HepG2 (cell line): ENCODE measurements around the gene ARHGAP29. TPM values are rescaled to one million over a fixed set of nuclear protein-coding genes. Genes with fewer than 3 reads are reported as not detected.

Experiments used
- CAMTA2 ChIP-seq: sonication (generic); formaldehyde crosslinking; IDR thresholded peaks from 2 replicates; pipeline ENCODE4 v1.4.0; 2020; ENCODE audit warnings: mild to moderate bottlenecking, missing genetic modification reagents, borderline replicate concordance
- IRF1 ChIP-seq: sonication (generic); formaldehyde crosslinking; IDR thresholded peaks from 2 replicates; pipeline ENCODE4 v1.4.0; 2020; ENCODE audit warnings: low read depth, mild to moderate bottlenecking, missing genetic modification reagents
- KAT7 ChIP-seq: IDR thresholded peaks from 2 replicates; pipeline ENCODE4 v1.6.1; 2018; ENCODE audit warnings: borderline replicate concordance, missing compliant biosample characterization
- MLLT10 ChIP-seq: sonication (generic); formaldehyde crosslinking; IDR thresholded peaks from 2 replicates; pipeline ENCODE4 v1.4.0; 2020; ENCODE audit warnings: missing genetic modification reagents
- NFE2 ChIP-seq: sonication (generic); formaldehyde crosslinking; IDR thresholded peaks from 2 replicates; pipeline ENCODE4 v1.4.0; 2020; ENCODE audit warnings: missing genetic modification reagents
- PCBP2 ChIP-seq: fragments of 200-400 bp; formaldehyde crosslinking; optimal IDR thresholded peaks from 2 replicates; pipeline ENCODE3; 2018; ENCODE audit warnings: low read length, low read depth; ENCODE audit not compliant: poor library complexity, severe bottlenecking
- RFX3 ChIP-seq: IDR thresholded peaks from 2 replicates; pipeline ENCODE4 v1.6.1; 2016; ENCODE audit warnings: missing biosample characterization, missing genetic modification reagents
- SRSF9 ChIP-seq: fragments of 200-400 bp; formaldehyde crosslinking; IDR thresholded peaks from 2 replicates; pipeline ENCODE4 v1.6.1; 2018; ENCODE audit warnings: borderline replicate concordance, mild to moderate bottlenecking, low read depth, low read length; ENCODE audit not compliant: insufficient read depth, poor library complexity, severe bottlenecking
- TEF ChIP-seq: sonication (generic); formaldehyde crosslinking; IDR thresholded peaks from 2 replicates; pipeline ENCODE4 v1.5.0; 2020; ENCODE audit warnings: missing genetic modification reagents
- TFE3 ChIP-seq: IDR thresholded peaks from 2 replicates; pipeline ENCODE4 v1.6.1; 2016
- THAP11 ChIP-seq: IDR thresholded peaks from 2 replicates; pipeline ENCODE4 v1.6.1; 2016; ENCODE audit warnings: missing biosample characterization, missing genetic modification reagents
- ZBED4 ChIP-seq: sonication (generic); formaldehyde crosslinking; IDR thresholded peaks from 2 replicates; pipeline ENCODE4 v1.4.0; 2020; ENCODE audit warnings: missing genetic modification reagents, borderline replicate concordance
- ZC3H13 ChIP-seq: sonication (generic); formaldehyde crosslinking; IDR thresholded peaks from 2 replicates; pipeline ENCODE4 v1.8.1; 2023; ENCODE audit warnings: mild to moderate bottlenecking, missing genetic modification reagents, moderate library complexity
- ZNF180 ChIP-seq: sonication (generic); formaldehyde crosslinking; IDR thresholded peaks from 2 replicates; pipeline ENCODE4 v1.4.0; 2020; ENCODE audit warnings: low read depth, missing genetic modification reagents, borderline replicate concordance
- ZNF512B ChIP-seq: sonication (generic); formaldehyde crosslinking; IDR thresholded peaks from 2 replicates; pipeline ENCODE4 v1.5.1; 2020; ENCODE audit warnings: missing genetic modification reagents, mild to moderate bottlenecking, borderline replicate concordance
- ZNF580 ChIP-seq: IDR thresholded peaks from 2 replicates; pipeline ENCODE4 v1.6.1; 2016; ENCODE audit warnings: low read depth, borderline replicate concordance
- ZNF777 ChIP-seq: sonication (generic); formaldehyde crosslinking; IDR thresholded peaks from 2 replicates; pipeline ENCODE4 v1.4.0; 2020; ENCODE audit warnings: missing genetic modification reagents
- polyA plus RNA-seq, 8 experiments: library from polyadenylated mRNA; depleted of rRNA in 3 of 8; stranded (reverse) in 7 of 8; unstranded in 1 of 8; fragments of >200 nt; fragmentation: Illumina TruSeq in 4 of 8; extraction: Trizol in 4 of 8; gene quantifications; 2 replicates each; pipeline versions ENCODE4 v1.2.1 to v1.2.3, GENCODE V29; 2011 to 2016; ENCODE audit warnings: low read depth in 4 of 8, missing spikeins in 1 of 8, mixed read lengths in 1 of 8; ENCODE audit not compliant: insufficient read depth in 1 of 8
- total RNA-seq, 5 experiments: library from RNA; depleted of rRNA; stranded (reverse); fragments of >200 nt; fragmentation: Illumina TruSeq; extraction: Trizol; gene quantifications; 2 replicates each; pipeline ENCODE4 v1.2.3, GENCODE V29; 2016; ENCODE audit warnings: low read depth in 1 of 5

ARHGAP29 gene
- total and polyA plus RNA-seq, 2 of the 13 experiments (the other 11 are each of a cell fraction or from before 2014, with no cell fraction given): 12.8 to 18.3 TPM

- TF ChIP-seq IRF1 (CRISPR knock-in tag) (no peak), CAMTA2 (0 out of 2 replicates have a peak, but pooled peaks have one; percentile 72), SRSF9 (no peak), MLLT10 (CRISPR knock-in tag) (no peak), NFE2 (CRISPR knock-in tag) (no peak), TEF (CRISPR knock-in tag) (no peak), ZNF512B (CRISPR knock-in tag) (no peak), ZNF580 (CRISPR knock-in tag) (no peak), PCBP2 (no peak), KAT7 (CRISPR knock-in tag) (0 out of 2 replicates have a peak, but pooled peaks have one; percentile 11), THAP11 (CRISPR knock-in tag) (peak; percentile 16; the same call in 1 of the 2 replicates), ZC3H13 (no peak), ZNF180 (CRISPR knock-in tag) (no peak), TFE3 (CRISPR knock-in tag) (no peak), ZBED4 (no peak), RFX3 (CRISPR knock-in tag) (no peak), ZNF777 (peak; percentile 94)
Measured at GRCh38 chr1:94247138-94248094, 10.0 kb upstream of the ARHGAP29 start (continued).
